Measurements from ENCODE around the gene KRT6B.
A peak's percentile ranks its signal among the peaks of the same experiment; 100 is the strongest.
"Not testable (repeated sequence)": the region's sequence is repeated elsewhere in the genome, so short reads cannot be mapped to it uniquely, and the experiment has no call there.

Gene KRT6B

GRCh38 chr12:52461693-52462092 is 9.7 kb upstream of the KRT6B start:
- TF ChIP-seq POLR2A (IDR thresholded peaks at IDR 0.05; ENCODE audit: extremely low read depth, insufficient read length) (no peak), MAX (IDR thresholded peaks at IDR 0.05; ENCODE audit: low read depth, low read length) (no peak), MYC (IDR thresholded peaks at IDR 0.05; ENCODE audit: low read depth, low read length) (no peak)
- TF ChIP-seq, protein P1, sequence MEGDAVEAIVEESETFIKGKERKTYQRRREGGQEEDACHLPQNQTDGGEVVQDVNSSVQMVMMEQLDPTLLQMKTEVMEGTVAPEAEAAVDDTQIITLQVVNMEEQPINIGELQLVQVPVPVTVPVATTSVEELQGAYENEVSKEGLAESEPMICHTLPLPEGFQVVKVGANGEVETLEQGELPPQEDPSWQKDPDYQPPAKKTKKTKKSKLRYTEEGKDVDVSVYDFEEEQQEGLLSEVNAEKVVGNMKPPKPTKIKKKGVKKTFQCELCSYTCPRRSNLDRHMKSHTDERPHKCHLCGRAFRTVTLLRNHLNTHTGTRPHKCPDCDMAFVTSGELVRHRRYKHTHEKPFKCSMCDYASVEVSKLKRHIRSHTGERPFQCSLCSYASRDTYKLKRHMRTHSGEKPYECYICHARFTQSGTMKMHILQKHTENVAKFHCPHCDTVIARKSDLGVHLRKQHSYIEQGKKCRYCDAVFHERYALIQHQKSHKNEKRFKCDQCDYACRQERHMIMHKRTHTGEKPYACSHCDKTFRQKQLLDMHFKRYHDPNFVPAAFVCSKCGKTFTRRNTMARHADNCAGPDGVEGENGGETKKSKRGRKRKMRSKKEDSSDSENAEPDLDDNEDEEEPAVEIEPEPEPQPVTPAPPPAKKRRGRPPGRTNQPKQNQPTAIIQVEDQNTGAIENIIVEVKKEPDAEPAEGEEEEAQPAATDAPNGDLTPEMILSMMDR (IDR thresholded peaks at IDR 0.05; ENCODE audit: low read depth, low read length), result no peak
- no peak overlapping the region for H3K4me3 ChIP-seq (ENCODE audit: low read depth, low read length)
- no peak for DNase-seq (ENCODE audit: low read depth)

DNA sequence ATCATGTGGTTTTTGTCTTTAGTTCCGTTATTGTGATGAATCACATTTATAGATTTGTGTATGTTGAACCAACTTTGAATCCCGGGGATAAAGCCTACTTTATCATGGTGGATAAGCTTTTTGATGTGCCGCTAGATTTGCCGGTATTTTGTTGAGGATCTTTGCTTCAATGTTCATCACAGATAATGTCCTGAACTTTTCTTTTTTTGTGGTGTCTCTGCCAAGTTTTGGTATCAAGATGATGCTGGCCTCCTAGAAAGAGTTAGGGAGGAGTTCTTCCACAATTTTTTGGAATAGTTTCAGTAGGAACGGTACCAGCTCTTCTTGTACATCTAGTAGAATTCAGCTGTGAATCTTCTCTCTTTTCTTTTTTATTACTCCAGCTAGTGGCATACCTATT is 6.9 kb upstream of the KRT6B start:
- no peak overlapping the region for H3K4me3 ChIP-seq (ENCODE audit: low read depth, low read length)
- no peak for DNase-seq (ENCODE audit: low read depth)
- TF ChIP-seq MAX (IDR thresholded peaks at IDR 0.05; ENCODE audit: low read depth, low read length) (no peak), POLR2A (IDR thresholded peaks at IDR 0.05; ENCODE audit: extremely low read depth, insufficient read length) (no peak), MYC (IDR thresholded peaks at IDR 0.05; ENCODE audit: low read depth, low read length) (no peak)
- TF ChIP-seq, protein P1 (IDR thresholded peaks at IDR 0.05; ENCODE audit: low read depth, low read length), result no peak

- DNase-seq (ENCODE audit: low read depth), result peak; percentile 29
- H3K4me3 ChIP-seq (ENCODE audit: low read depth, low read length), result no peak overlapping the region
- no peak for TF ChIP-seq POLR2A (IDR thresholded peaks at IDR 0.05; ENCODE audit: extremely low read depth, insufficient read length)
- no peak for TF ChIP-seq MYC (IDR thresholded peaks at IDR 0.05; ENCODE audit: low read depth, low read length)
- no peak for TF ChIP-seq MAX (IDR thresholded peaks at IDR 0.05; ENCODE audit: low read depth, low read length)
- TF ChIP-seq, protein P1 (IDR thresholded peaks at IDR 0.05; ENCODE audit: low read depth, low read length), result no peak
Observed at GRCh38 chr12:52455821-52456220, 3.9 kb upstream of the KRT6B start.

- DNase-seq (ENCODE audit: low read depth), result no peak
- TF ChIP-seq MAX (IDR thresholded peaks at IDR 0.05; ENCODE audit: low read depth, low read length) (no peak), MYC (IDR thresholded peaks at IDR 0.05; ENCODE audit: low read depth, low read length) (no peak), POLR2A (IDR thresholded peaks at IDR 0.05; ENCODE audit: extremely low read depth, insufficient read length) (no peak)
- TF ChIP-seq, protein P1 (IDR thresholded peaks at IDR 0.05; ENCODE audit: low read depth, low read length), result no peak
- H3K4me3 ChIP-seq (ENCODE audit: low read depth, low read length), result no peak overlapping the region
Observed at GRCh38 chr12:52454411-52455201, 2.7 kb upstream of the KRT6B start.

- no peak overlapping the region for H3K4me3 ChIP-seq (ENCODE audit: low read depth, low read length)
- TF ChIP-seq MAX (IDR thresholded peaks at IDR 0.05; ENCODE audit: low read depth, low read length), result no peak
- no peak for TF ChIP-seq POLR2A (IDR thresholded peaks at IDR 0.05; ENCODE audit: extremely low read depth, insufficient read length)
- TF ChIP-seq, protein P1 (IDR thresholded peaks at IDR 0.05; ENCODE audit: low read depth, low read length), result no peak
- no peak for TF ChIP-seq MYC (IDR thresholded peaks at IDR 0.05; ENCODE audit: low read depth, low read length)
- no peak for DNase-seq (ENCODE audit: low read depth)
Observed at GRCh38 chr12:52448228-52448627, 3.7 kb downstream of the KRT6B start.

DNA sequence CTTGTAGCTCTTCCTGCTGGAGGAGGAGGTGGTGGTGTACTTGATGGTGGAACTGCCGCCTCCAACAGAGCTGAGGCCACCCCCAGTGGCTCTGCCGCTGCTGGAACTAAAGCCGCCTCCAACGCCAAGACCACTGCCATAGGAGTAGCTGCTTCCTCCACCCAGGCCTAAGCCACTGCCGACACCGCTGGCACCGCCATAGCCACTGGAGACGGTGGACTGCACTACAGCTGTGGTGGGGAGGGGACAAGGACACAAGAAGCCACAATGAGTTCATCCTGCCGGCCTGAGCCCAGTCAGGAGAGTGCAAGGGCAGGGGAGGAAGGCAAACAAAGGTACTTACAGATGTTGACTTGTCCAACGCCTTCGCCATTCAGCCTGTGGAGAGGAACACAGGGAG is 4.8 kb downstream of the KRT6B start:
- DNase-seq (ENCODE audit: low read depth); H3K4me3 ChIP-seq (ENCODE audit: low read depth, low read length): not testable (repeated sequence)
